H1 (cell line): ENCODE measurements around the gene ANP32A.

Experiments
- CREB1 ChIP-seq: IDR thresholded peaks from 2 replicates; pipeline ENCODE4 v1.6.1; 2012; ENCODE audit warnings: inconsistent platforms
- EZH2 ChIP-seq: fragments of 200-600 bp; sonication (generic); IDR thresholded peaks from 2 replicates; pipeline ENCODE4 v1.7.1; 2012; ENCODE audit warnings: low read depth, mild to moderate bottlenecking, moderate library complexity, low read length, inconsistent platforms; ENCODE audit not compliant: severe bottlenecking
- FOSL1 ChIP-seq: IDR thresholded peaks from 2 replicates; pipeline ENCODE4 v1.6.1; 2011; ENCODE audit warnings: mild to moderate bottlenecking, low read depth, low read length, moderate library complexity; ENCODE audit not compliant: insufficient read depth
- HDAC2 ChIP-seq, 2 experiments: fragments of 300-600 bp in 1 of 2; sonication (generic) in 1 of 2; IDR thresholded peaks; 2 replicates each; pipeline ENCODE4 v1.6.1; 2011 to 2012; ENCODE audit warnings: low read depth in 2 of 2, low read length in 2 of 2, mild to moderate bottlenecking in 2 of 2, moderate library complexity in 2 of 2, borderline replicate concordance in 1 of 2, inconsistent platforms in 1 of 2
- JUND ChIP-seq: IDR thresholded peaks from 2 replicates; pipeline ENCODE4 v1.6.1; 2011; ENCODE audit warnings: mild to moderate bottlenecking, improper control_type of control experiment, low read length
- KDM1A ChIP-seq: fragments of 200-600, 300-600 bp; sonication (generic); IDR thresholded peaks from 2 replicates; pipeline ENCODE4 v1.7.1; 2016; ENCODE audit warnings: mild to moderate bottlenecking, low read length, borderline replicate concordance
- MAFK ChIP-seq: IDR thresholded peaks from 2 replicates; pipeline ENCODE4 v1.6.1; 2012; ENCODE audit warnings: low read depth, mild to moderate bottlenecking, improper control_type of control experiment, low read length
- RAD21 ChIP-seq, 2 experiments: IDR thresholded peaks in 1 of 2; conservative IDR thresholded peaks in 1 of 2; 2 replicates each; pipeline ENCODE4 v1.6.1; 2011; ENCODE audit warnings: low read depth in 2 of 2, low read length in 2 of 2, improper control_type of control experiment in 1 of 2, inconsistent platforms in 1 of 2, mild to moderate bottlenecking in 1 of 2, moderate library complexity in 1 of 2
- SIN3A ChIP-seq, 2 experiments: IDR thresholded peaks in 1 of 2; conservative IDR thresholded peaks in 1 of 2; 2 replicates each; pipeline ENCODE4 v1.6.1; 2011 to 2012; ENCODE audit warnings: low read length in 2 of 2, improper control_type of control experiment in 1 of 2, low read depth in 1 of 2, mild to moderate bottlenecking in 1 of 2
- SRF ChIP-seq: IDR thresholded peaks from 2 replicates; pipeline ENCODE4 v1.6.1; 2011; ENCODE audit warnings: mild to moderate bottlenecking, low read depth, low read length, moderate library complexity
- SUZ12 ChIP-seq: fragments of 200-600 bp; sonication (generic); IDR thresholded peaks from 2 replicates; pipeline ENCODE4 v1.6.1; 2012; ENCODE audit warnings: mild to moderate bottlenecking, inconsistent platforms, low read length, moderate library complexity, mixed read lengths
- TF ChIP-seq, protein P1 (sequence below): IDR thresholded peaks from 2 replicates; pipeline ENCODE4 v1.6.1; 2012; ENCODE audit warnings: low read length, inconsistent platforms
- TF ChIP-seq, protein P2 (sequence below), 3 experiments: IDR thresholded peaks; 1 replicate in 2 of 3; 2 replicates in 1 of 3; pipeline versions ENCODE4 v1.5.1 to v1.6.1; 2011; ENCODE audit warnings: low read length in 3 of 3, mild to moderate bottlenecking in 3 of 3, inconsistent platforms in 2 of 3, low read depth in 1 of 3, moderate library complexity in 1 of 3; ENCODE audit not compliant: insufficient read depth in 1 of 3; ENCODE audit errors: control extremely low read depth in 1 of 3

DNA sequence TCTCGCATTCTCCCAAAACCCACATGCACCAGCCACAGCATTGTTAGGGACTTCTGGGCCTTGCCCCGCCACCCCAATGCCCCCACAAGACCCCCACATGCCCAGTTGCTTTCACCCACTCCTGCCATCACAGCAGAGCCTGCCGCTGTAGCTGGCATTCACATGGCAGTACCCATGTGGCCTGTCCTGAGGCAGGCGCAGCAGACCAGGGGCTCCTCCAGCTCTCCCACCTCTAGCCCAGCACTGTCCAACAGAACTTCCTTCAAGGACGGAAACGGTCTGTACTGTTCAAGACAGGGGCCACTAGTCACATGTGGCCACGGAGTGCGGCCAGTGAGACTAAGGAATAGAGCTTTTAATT is 32.5 kb downstream of the ANP32A start:
- TF ChIP-seq JUND (no peak), SIN3A (conservative IDR thresholded peaks at IDR 0.05 in 1 of 2, IDR thresholded peaks at IDR 0.05 in 1 of 2; ENCODE audit: low read depth in 1 of 2, low read length in 2 of 2) (no peak), HDAC2 (IDR thresholded peaks at IDR 0.05; ENCODE audit: borderline replicate concordance in 1 of 2, low read depth in 2 of 2, low read length in 2 of 2) (no peak), EZH2 (no peak), SUZ12 (no peak), CREB1 (no peak), MAFK (no peak), FOSL1 (no peak), RAD21 (IDR thresholded peaks at IDR 0.05 in 1 of 2, conservative IDR thresholded peaks at IDR 0.05 in 1 of 2; ENCODE audit: low read depth in 2 of 2, low read length in 2 of 2) (no peak), KDM1A (no peak), SRF (no peak)
- TF ChIP-seq, protein P1, sequence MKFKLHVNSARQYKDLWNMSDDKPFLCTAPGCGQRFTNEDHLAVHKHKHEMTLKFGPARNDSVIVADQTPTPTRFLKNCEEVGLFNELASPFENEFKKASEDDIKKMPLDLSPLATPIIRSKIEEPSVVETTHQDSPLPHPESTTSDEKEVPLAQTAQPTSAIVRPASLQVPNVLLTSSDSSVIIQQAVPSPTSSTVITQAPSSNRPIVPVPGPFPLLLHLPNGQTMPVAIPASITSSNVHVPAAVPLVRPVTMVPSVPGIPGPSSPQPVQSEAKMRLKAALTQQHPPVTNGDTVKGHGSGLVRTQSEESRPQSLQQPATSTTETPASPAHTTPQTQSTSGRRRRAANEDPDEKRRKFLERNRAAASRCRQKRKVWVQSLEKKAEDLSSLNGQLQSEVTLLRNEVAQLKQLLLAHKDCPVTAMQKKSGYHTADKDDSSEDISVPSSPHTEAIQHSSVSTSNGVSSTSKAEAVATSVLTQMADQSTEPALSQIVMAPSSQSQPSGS: no peak
- TF ChIP-seq, protein P2, sequence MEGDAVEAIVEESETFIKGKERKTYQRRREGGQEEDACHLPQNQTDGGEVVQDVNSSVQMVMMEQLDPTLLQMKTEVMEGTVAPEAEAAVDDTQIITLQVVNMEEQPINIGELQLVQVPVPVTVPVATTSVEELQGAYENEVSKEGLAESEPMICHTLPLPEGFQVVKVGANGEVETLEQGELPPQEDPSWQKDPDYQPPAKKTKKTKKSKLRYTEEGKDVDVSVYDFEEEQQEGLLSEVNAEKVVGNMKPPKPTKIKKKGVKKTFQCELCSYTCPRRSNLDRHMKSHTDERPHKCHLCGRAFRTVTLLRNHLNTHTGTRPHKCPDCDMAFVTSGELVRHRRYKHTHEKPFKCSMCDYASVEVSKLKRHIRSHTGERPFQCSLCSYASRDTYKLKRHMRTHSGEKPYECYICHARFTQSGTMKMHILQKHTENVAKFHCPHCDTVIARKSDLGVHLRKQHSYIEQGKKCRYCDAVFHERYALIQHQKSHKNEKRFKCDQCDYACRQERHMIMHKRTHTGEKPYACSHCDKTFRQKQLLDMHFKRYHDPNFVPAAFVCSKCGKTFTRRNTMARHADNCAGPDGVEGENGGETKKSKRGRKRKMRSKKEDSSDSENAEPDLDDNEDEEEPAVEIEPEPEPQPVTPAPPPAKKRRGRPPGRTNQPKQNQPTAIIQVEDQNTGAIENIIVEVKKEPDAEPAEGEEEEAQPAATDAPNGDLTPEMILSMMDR (IDR thresholded peaks at IDR 0.05; ENCODE audit: control extremely low read depth in 1 of 3, insufficient read depth in 1 of 3, low read depth in 1 of 3, low read length in 3 of 3): no peak
